CD4-positive, alpha-beta T cell treated with Interleukin-4 for 1 hour (primary cell): ENCODE measurements around the gene LITAFD.
"Not testable (repeated sequence)": the region's sequence is repeated elsewhere in the genome, so short reads cannot be mapped to it uniquely, and the experiment has no call there.

Experiments used
- DNase-seq, 2 donors: peaks; one replicate each; pipeline ENCODE4 v3.0.0-alpha.2; 2020 to 2022

Gene LITAFD

DNA sequence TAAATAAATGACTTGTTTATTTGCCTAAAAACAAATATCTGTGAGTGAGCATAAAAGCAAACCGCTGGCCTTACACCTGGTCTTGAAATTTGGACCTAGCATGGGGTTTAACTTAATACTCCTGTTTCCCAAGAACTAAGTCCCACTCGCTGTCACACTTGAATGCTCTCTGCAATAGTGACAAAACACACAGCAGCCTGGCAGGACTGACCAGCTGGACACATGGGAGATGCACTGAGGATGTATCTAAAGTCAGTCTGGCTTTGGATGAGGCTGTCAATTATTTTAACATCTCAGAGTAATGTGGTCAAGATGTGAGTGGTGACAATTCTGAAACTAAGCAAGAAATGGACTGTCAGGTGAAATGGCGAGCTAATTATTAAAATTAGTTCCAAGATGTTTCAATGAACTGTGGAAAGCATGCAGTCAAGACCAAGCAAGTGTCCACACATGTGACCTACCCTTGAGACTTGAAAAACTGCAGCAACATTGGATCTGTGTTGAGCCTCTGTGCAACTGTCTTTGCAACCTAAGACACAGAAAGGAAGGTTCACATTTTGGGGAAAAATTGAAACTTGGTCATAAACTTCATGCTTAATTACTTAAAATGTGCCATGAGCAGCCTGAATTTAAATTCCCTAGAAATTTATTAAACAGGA lies 16.6 kb downstream of the LITAFD start:
- DNase-seq, result no peak

DNA sequence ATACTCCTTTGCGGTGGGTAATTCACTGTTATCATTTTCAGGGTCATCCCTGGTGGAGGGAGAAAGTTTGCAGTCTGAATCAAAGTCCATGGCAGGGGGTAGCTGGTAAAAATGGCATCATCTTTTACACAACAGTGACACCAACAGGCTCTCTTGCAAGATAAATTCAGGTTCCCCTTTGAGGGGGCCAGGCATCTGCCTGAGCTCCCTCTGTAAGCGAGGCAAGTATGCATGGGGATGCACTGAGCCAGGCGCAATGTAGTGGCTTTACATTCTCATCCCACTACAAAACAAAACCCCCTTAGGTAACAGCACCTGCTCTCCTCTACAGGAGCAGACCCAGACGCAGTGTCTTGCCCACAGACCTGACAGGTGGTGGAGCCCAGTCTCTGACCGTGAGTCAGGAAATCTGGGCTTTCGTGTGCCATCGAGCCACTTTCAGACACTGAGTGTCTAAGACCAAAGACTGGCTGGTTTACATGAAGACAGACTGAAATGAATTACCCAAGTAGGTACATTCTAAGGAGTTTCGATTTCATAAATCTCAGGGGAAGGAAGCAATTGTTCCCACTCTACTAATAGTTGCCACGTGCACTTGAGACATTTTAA lies 17.7 kb downstream of the LITAFD start:
- no peak for DNase-seq

DNA sequence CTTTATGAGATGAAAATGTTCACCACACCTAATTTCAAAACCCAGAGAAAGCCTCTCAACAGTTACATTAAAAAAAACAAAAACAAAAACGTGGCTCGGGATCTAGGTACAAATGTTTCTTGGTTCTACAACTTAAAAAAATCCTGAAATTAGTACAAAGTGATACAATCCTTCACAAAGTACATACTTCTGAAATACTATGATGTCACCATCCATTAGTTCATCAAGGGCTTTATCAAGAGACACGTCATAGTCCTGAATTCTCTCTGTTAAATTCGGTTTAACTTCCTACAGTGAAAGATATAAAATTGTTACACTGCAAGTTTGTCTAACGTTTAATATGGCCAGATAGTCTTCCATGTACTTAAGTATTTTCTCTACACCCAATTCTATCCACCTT lies 18.2 kb downstream of the LITAFD start:
- DNase-seq, result no peak

DNA sequence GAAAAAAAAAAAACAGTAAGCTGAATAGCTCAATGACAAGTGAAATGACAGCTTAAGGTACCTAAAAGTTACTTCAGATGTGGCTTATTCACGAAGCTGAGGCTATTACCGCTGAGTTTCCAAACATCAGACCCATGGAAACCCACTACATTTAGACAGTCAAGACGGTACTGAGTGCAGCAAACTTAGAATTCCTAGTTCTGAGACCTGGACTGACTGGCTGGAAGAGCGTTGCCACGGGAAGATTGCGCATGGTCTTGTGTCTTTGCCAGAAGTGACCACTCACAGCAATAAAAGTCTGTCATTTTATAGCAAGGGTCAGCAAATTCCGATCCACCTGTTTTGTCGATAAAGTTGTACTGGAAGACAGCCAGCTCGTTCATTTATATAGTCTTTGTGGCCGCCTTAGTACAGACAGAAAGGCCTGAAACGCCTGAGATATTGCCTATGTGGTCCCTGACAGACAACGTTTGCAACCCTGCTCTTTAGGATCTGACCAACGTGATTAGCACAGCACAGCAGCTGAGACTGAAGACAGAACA lies 19.2 kb downstream of the LITAFD start:
- DNase-seq, result no peak

DNA sequence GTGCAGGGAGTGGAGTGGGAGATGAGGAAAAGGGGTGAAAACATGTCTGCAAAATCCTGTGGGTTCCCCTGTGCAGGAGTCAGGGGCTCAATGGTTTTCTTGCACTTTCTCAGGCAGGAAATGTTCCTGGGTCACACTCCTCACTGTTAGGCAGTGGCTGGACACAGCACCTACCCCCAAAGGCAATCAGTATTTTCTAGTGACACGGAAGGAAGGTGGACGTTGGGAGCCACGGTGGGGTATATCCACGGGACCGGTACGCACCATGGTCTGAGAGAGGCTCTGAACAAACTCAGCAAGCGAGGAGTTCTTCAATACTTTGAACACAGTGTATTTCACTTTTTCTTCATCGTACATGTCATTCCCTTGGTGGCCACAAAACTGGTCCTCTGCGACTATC lies 20.9 kb downstream of the LITAFD start:
- DNase-seq, result no peak

DNA sequence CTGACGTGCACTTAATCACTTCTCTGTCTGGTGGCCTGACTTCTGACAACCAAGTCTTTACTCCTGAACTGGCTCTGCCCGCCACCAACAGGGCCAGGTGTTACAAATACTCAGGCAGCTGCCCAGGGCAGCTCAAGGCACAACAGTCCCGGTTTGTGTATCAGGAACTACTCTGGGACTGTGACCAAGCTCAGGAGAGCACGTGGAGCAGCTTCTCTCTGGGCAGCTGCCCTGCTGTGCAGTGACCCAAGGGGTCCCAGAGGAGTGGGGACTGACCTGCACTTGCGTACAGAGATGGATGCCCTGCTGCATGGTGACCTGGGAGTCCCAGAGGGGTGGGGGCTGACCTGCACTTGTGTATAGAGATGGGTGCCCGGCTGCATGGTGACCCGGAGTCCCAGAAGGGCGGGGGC lies 21.9 kb downstream of the LITAFD start:
- DNase-seq, result no peak

DNA sequence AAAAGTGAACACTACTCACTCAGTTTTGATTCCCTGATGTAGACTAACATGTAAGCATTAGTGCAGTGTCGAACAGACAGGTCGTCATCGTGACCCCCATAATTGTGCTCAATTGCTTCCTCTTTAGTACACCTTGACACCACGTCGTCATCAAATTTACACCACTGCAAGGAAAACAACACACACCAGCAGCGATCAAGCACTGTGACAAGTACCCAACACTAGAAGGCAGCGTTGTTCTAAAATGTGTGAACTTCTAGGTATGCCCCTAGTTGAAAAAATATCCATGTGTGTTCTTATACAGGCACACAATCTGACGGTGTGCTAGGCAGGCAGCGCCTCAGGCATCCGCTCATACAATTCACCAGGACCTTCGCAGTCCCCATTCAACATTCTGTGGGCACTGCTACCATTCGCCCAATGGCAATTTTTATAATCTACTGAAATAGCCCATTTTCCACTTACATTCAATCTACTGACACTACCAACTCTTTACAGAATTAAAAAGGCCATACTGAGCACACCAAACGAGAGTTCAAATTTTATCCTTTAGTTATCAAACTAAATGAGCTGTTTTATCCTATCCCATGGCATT lies 23.1 kb downstream of the LITAFD start:
- peak; percentile 27 to 38 for DNase-seq

DNA sequence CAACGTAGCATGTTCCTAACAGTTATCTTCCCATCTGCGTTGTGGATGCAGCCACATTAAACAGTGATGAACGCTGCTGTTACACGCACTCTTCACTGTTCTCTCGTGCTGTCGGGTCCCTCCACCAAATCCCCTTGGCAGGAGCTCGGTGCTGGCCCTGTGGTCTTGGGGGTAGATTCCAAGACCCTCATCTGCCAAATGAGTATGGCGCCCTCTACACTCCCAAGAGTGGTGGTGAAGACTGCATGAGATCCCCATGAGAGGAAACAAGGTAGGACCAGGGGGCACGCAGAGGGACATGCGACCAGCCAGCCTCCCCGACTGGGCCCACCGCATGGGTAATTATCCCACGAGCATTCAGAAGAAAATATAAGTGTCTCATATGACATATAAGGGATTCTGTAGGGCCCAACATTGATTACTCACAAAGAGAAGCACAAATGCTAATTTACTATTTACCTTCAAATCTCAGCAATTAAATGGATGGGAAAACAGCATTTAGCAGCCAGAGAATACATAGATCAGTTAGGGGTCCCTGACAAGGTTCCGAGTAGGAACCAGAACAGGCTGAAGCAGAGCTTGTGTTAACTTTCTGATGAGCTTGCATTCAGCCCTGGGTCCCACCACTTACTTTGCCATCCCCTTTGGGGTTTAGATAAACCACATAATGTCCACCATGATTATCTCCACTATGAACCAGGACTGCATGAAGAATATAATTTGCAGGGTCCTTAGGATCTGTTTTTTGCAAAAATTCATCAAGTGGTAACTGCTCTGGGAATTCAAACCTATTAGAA lies 23.8 kb downstream of the LITAFD start:
- DNase-seq, result no peak

DNA sequence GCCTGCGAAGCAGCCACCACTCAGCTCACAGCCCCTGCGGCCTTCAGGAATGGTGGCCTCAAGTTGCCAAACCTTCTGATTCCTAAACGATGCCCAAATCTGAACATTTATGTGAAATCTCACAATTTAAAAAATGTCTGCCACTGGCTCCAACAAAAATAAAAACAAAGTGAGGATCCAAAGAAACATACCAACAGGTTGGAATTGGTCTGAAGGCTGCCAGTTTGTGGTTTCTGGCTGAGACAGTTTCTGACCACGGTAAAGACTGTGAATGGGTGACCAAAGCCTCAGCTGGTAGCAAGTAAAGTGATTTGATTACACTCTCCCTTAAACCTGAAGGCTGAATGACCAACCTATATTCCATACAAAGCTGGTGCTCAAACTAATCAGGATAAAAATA lies 24.9 kb downstream of the LITAFD start:
- DNase-seq, result no peak

DNA sequence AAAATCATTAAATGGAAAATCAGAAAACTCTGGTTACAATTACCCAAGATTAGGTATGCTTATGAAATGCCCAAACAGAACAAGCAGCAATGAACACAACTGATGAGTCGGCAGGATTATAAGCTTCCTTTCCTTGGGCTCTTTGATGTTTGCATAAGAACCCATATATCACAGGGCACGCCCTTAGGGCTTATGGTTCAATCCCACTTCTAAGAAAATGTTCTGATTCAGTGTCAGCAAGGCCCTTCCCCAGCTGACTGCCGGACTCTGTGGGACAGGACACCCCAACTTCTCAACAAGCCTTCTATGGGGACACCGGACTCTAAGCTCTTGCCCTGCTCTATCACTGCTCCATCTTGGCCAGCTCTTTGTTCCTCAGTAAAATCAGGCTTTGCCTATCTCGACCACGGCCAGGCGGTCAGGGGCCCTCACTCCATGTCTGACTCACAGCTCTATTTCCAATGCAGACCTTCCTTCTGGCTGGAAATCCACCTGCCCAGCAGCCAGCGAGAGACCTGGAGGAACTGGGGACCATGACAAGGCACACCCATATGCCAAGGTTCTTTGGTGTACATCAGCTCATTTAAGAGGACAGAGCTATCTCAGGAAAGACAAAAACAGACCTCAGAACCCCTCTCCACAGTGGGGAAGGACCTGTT lies 26.8 kb downstream of the LITAFD start:
- DNase-seq, result no peak

DNA sequence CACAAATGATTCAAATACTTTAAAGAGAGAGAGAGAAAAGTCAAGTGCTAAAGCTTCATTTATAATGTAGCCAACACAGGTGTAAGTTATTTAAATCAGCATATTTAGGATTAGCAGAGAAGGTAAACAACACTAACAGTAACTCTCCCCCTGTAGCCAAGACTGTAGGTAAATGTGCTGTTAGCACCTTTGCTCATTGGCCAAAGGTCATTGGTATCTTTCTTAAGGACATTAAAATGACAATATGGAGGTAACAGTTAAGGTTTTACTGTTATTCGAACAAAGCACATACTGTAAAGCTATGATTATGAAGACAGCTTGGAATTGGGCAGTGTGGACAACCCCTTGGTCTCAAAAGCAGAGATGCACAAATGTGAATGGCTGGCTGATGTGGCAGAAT lies 28.7 kb downstream of the LITAFD start:
- no peak for DNase-seq

DNA sequence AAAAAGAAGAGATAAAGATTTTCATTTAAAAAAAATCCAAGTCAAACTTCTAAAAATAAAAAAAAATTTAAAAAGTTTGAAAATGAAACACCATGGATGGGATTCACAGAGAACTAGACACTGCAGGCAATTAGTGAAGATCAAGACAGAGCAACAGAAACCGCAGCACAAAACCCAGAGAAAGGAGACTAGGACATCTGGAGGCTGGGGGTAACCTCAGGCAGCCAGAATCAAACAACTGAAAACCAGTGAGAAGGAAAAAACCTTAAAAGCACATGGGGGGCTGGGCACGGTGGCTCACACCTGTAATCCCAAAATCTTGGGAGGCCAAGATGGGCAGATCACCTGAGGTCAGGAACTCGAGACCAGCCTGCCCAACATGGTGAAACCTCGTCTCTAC lies 30.6 kb downstream of the LITAFD start:
- no peak for DNase-seq

DNA sequence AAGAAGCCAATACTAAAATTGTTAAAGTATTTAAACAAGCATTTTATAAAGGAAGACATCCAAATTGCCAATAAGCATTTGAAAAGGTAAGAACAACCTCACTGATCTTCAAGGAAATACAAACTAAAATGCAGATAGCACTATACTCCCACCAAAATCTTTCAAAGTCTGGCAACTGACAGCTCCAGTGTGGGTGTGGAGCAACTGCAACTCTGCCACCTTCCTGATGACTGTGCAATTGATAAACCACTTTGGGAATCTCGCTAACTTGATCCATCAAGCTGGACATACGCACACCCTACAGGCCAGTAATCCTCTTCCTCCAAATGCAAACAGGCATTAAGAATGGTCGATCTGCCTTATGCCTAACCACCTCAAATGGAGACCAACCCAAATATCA lies 31.9 kb downstream of the LITAFD start:
- no peak for DNase-seq

DNA sequence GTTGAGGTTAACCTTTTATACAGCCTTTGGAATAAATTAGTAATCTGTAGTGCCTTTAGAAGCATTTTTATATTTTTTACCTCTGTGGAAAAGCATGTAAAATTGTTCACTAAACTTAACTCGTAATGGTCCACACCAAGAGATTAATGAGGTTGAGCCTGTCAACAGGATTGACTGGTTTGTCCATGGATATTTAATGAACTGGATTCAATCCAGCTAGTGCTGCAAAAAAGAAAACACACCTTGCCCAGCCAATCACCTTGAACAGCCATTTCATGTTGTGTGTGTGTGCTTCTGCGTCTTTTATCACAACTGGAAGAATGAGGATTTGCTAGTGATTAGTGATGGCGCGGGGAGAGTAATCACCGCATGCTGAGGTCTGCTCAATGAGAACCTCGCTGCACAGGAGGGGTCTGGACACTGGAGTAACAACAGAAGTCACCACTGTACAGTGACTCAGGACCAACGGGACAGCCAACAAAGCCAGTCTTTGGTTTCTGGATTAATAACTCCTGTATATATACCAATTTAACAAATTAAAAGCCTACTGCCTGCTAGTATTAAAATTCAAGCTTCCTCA lies 33.7 kb downstream of the LITAFD start:
- DNase-seq, result no peak

DNA sequence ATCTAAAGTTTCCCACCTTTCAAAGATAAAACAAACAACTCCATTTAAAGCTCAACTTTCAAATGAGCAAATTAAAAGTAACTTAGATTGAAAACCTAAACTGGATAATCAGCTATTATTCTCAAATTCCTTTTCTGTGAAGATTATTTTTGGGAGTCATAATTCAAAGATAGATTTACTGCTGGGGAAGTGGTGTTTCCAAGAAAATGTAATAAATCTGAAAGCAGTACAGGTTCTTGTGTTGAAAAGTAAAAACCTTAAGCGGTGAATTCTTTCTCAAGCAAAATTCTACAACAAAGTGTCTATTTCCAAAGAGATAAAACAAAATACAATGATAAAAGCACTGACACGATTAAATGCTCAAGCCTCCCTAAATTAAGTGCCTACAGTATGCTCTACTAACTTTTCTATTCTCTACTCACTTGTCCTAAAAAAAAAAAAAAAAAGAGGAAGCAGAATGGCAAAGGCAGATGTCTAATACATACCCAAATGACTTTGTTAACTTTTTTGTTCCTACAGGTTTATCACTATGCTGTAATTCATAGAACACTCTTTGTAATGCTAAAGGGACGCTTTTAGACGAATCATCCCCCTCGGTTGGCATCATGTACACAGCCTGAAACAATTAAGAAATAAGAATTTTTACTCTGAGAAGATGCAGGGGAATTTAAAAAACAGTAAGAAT lies 34.5 kb downstream of the LITAFD start:
- DNase-seq, result no peak

DNA sequence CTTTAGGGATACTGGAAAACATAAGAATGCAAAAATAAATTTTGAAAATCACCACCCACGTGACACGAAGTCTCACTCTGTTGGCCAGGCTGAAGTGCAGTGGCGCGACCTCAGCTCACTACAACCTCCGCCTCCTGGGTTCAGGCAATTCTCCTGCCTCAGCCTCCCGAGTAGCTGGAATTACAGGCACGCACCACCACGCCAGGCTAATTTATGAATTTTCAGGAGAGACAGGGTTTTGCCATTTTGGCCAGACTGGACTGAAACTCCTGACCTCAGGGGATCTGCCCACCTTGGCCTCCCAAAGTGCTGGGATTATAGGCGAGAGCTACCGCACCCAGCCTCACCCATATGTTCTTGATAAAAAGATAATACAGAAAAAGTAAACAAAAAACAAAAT lies 35.2 kb downstream of the LITAFD start:
- not testable (repeated sequence) for DNase-seq

DNA sequence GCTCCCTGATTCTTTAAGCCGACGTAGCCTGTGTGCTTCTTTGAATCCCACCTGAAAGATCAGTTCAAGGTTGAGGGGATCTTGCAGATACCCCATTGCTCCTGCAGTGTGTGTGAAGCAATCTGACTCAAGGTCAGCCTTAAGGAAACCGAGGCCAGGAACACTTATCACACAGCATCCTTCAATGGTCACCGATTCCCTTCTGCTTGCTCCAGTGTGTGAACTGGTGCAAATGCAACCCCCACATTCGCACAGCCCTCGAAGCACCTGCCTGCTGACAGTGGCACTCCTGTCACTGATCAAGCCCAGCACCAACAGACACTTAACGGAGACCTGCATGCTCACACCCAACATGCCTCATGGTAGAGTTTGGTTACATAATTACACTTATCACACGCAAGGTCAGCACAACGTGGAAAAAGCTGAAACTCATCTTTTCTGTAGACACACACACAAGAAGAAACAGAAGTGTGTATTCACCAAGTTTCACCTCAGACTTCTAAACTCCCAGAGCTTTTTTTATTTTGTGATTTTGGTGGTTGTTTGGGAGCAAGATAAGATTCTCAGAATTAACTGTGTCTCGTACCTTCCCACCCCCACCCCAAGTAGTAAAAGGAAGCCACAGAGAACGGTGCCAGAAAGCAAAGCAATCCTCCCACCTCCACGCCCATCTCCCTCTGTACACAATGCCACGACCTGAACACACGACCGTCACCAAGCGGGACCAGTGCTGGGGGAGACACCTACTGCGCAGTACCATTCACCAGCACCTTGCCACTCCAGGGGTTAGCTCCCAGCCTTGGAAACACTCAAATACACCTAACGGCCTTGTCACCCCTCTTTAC lies 37.2 kb downstream of the LITAFD start:
- no peak for DNase-seq

DNA sequence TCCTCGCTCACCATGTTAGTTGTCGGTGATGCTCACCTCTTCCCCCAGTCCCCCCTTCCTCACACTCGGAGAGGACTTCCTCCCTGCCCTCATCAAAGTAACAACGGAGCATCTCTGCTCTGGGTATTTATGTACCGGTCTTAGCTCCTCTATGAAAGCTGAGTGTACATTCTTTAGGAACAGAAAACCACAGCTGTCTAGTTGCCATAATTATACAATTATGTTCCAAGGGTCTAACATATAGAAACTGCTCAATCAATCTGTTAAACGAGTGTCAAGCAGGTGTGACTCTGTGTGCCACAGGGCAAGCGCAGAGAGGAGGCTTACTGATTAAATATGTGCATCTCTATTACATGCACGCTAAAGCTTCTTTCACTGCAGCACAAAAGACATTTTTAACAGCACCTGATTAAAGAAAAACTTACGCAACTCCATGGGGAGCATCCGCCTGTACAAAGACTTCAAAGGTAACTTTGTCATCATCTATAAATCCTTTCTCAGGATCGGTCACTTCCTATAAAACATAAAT lies 37.8 kb downstream of the LITAFD start:
- DNase-seq, result peak in 1 of 2 donors; percentile 10

DNA sequence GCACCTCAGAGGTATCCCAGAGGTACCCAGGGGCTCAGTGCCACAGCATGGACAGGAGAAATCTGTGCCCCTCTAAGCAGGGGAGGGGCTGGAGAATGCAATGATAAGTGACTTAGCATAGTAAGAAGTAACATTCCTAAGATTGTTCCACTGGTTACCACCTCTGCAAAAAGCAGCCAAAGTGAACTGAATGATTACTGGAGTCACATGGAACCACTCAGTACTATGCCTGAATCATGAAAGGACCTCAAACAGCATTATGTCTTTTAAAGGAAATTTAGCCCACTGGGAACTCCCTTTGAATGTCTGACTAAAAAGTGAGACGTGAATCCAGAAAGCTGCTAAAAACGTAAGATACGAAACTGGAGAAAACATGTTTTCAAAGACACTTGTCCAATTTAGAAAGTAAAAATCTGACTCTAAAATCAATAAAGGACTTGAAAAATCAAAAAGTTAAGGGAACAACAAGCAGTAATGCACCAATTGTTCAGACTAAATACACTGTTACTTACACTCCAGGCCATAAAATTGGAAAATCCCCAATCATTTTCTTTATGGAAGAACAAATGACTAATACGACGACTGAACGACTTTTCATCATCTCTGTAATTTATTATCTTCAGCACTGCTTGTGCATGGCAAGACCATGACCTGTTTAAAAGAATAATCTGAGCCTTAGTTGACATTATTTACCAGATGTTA lies 38.6 kb downstream of the LITAFD start:
- no peak for DNase-seq

DNA sequence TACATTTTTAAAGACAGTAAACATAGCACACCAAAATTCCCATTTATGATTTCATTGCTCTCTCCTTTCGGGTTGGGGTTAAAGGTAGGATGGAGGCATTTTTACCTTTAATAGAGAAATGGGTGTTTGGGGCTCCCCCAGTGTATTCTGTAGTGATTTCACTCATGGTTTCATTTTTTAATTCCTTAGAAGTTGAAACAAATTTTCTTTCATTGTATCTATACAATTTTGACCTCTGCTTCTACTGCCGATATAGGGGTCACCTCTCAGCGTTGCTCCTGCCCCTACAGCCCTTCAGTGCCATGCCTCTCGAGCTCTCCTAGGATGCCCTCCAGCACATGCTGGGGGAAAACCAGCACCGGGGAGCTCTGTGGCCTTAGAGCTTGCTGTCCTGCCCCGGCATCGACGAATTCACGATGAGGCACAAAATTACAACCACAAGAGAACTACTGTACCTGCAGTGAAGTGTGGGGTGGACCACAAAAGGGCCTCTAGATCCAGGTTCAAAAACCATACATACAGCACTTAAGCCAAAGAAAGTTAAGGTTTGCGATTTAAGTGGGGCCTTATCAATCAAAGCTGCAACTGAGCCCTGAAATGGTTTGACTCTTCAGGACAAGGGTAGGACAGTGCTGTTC lies 39.3 kb downstream of the LITAFD start:
- no peak for DNase-seq
